OCI-LY3 (cell line): ENCODE results near the gene MTFMT.

Experiments used
- EZH2phosphoT487 ChIP-seq: fragments of 200-600 bp; shearing (Covaris generic); IDR thresholded peaks from 2 replicates; pipeline ENCODE4 v1.6.1; 2018; ENCODE audit warnings: antibody characterized with exemption, mixed run types, low read depth
- TF ChIP-seq, protein P1 (sequence below): fragments of 200-600, 300-600 bp; sonication (generic); IDR thresholded peaks from 2 replicates; pipeline ENCODE4 v1.5.1; 2014; ENCODE audit warnings: antibody characterized with exemption, low read length, low read depth

DNA sequence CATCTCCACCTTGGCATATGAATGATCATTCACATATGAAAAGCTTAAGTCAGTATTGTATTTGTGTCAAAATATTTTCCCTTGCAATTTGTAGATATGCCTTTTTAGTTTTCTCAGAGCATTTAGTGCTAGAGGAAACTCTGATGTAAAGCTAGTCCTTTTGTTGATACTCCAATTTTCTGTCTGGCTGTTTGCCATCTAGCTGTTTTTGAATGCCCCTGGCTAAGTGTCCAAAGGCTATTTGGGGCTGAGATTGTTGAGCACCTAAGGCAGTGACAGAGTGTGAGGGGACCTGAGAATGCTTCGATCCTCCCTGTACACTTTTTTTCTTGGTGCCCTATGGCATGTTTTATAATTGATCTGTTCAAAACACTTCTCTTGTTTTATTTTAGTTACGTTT, 18.8 kb upstream of the MTFMT start:
- TF ChIP-seq, protein P1, sequence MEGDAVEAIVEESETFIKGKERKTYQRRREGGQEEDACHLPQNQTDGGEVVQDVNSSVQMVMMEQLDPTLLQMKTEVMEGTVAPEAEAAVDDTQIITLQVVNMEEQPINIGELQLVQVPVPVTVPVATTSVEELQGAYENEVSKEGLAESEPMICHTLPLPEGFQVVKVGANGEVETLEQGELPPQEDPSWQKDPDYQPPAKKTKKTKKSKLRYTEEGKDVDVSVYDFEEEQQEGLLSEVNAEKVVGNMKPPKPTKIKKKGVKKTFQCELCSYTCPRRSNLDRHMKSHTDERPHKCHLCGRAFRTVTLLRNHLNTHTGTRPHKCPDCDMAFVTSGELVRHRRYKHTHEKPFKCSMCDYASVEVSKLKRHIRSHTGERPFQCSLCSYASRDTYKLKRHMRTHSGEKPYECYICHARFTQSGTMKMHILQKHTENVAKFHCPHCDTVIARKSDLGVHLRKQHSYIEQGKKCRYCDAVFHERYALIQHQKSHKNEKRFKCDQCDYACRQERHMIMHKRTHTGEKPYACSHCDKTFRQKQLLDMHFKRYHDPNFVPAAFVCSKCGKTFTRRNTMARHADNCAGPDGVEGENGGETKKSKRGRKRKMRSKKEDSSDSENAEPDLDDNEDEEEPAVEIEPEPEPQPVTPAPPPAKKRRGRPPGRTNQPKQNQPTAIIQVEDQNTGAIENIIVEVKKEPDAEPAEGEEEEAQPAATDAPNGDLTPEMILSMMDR = no peak
- no peak for TF ChIP-seq EZH2phosphoT487
